HT-29 (cell line): ENCODE measurements around the gene RPP21. TPM values are rescaled to one million over a fixed set of nuclear protein-coding genes. Genes with fewer than 3 reads are reported as not detected.
"Not testable (repeated sequence)": the region's sequence is repeated elsewhere in the genome, so short reads cannot be mapped to it uniquely, and the experiment has no call there.

ENCODE experiments used
- DNase-seq: peaks from one replicate; pipeline ENCODE4 v3.0.0-alpha.2; 2015; ENCODE audit warnings: low spot score
- total RNA-seq: library from RNA; depleted of rRNA; stranded (reverse); fragments of >200 nt; shearing (Covaris generic); gene quantifications from 2 replicates; pipeline ENCODE4 v1.2.3, GENCODE V29; 2014

The RPP21 gene
- total RNA-seq, 1 experiment from 2014 or later = 111 TPM

- no peak for DNase-seq
These were observed 15.6 kb upstream of the RPP21 start for GRCh38 chr6:30329331-30329730.

GRCh38 chr6:30331981-30332380, 13.0 kb upstream of the RPP21 start:
- DNase-seq = no peak

- no peak for DNase-seq
These were observed 10.7 kb upstream of the RPP21 start for GRCh38 chr6:30334075-30334783.

GRCh38 chr6:30340589-30341054, 4.3 kb upstream of the RPP21 start:
- DNase-seq = no peak

- DNase-seq = no peak
These were observed 3.7 kb upstream of the RPP21 start for GRCh38 chr6:30341218-30341617.

GRCh38 chr6:30341728-30342127, 3.2 kb upstream of the RPP21 start:
- DNase-seq = no peak

GRCh38 chr6:30344191-30344867, 627 bp upstream of the RPP21 start:
- no peak for DNase-seq

GRCh38 chr6:30345852-30346251, 896 bp downstream of the RPP21 start:
- DNase-seq = no peak

GRCh38 chr6:30348957-30349356, 4.0 kb downstream of the RPP21 start:
- no peak for DNase-seq

- DNase-seq = no peak
These were observed 4.6 kb downstream of the RPP21 start for GRCh38 chr6:30349421-30350177.

- no peak for DNase-seq
These were observed 5.6 kb downstream of the RPP21 start for GRCh38 chr6:30350524-30350923.

GRCh38 chr6:30352550-30352949, 7.6 kb downstream of the RPP21 start:
- no peak for DNase-seq

GRCh38 chr6:30355281-30355680, 10.3 kb downstream of the RPP21 start:
- DNase-seq = no peak

- no peak for DNase-seq
These were observed 11.6 kb downstream of the RPP21 start for GRCh38 chr6:30356536-30356935.

GRCh38 chr6:30357678-30358540, 13.0 kb downstream of the RPP21 start:
- DNase-seq = peak; percentile 62

- no peak for DNase-seq
These were observed 14.3 kb downstream of the RPP21 start for GRCh38 chr6:30359276-30359675.

GRCh38 chr6:30360139-30360538, 15.2 kb downstream of the RPP21 start:
- no peak for DNase-seq

GRCh38 chr6:30361661-30362060, 16.7 kb downstream of the RPP21 start:
- DNase-seq = no peak

- DNase-seq = no peak
These were observed 18.5 kb downstream of the RPP21 start for GRCh38 chr6:30363459-30363858.

- DNase-seq = peak; percentile 54
These were observed 19.6 kb downstream of the RPP21 start for GRCh38 chr6:30364591-30364990.

- DNase-seq = not testable (repeated sequence)
These were observed 24.3 kb downstream of the RPP21 start for GRCh38 chr6:30369280-30369679.
